GM19328 (cell line): ENCODE data around the gene INSL6.
"Not testable (repeated sequence)": the region's sequence is repeated elsewhere in the genome, so short reads cannot be mapped to it uniquely, and the experiment has no call there.

Experiments
- ATAC-seq: cut with Tn5 transposase; IDR thresholded peaks from one replicate; pipeline ENCODE4 v1.9.1; 2021; ENCODE audit warnings: mild to moderate bottlenecking, moderate library complexity; ENCODE audit not compliant: unreplicated experiment

INSL6 gene

GRCh38 chr9:5185220-5185840 is at the start of gene INSL6:
Gene INSL6, minus strand, starts transcription at chr9:5185639. Its CDS starts 37 bp downstream, at chr9:5185602.
- no peak for ATAC-seq

DNA sequence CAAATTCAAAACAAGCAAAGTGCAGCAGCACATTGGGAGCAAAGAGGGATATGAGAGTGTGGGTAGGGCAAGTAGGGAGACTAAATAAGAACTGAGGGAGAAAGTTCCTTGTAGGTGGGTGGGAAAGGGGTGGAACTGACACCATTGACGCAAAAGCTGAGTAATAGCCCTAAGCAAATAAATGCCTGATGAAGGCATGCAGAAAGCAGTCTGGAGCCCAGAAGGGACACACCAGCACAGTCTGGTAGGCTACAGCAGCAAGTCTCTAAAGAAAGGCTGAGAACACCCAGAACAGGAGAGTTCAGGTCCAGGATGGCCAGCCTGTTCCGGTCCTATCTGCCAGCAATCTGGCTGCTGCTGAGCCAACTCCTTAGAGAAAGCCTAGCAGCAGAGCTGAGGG is 45.8 kb upstream of the INSL6 start, which contains the start of gene INSL4:
Gene INSL4, plus strand, starts transcription at position 208 of the 400 bp plus-strand sequence. Its CDS starts 105 bp downstream, at position 313.
- no peak for ATAC-seq

DNA sequence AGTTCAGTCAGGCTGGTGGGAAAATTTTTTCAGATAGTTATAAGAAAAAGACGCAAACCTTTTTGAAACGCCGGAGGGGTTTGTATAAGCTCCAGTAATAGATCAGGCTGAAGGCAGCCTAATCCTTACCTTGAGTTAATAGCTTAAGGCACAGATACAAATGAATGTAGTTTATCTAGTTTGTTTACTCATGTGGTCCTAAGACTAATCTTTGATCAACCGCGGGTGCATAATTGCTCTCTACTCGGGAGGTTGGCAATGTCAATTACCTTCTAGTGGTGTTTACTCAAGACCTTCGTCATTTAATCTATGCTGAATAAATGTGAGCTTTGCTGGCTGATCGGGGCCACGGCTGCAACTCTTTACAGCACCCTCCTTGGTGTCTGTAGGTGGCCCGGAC is 45.1 kb upstream of the INSL6 start:
- ATAC-seq: no peak

GRCh38 chr9:5205071-5205470 is 19.6 kb upstream of the INSL6 start:
- no peak for ATAC-seq

GRCh38 chr9:5195463-5195862 is 10.0 kb upstream of the INSL6 start:
- ATAC-seq: no peak

- ATAC-seq: no peak
Measured at GRCh38 chr9:5193345-5193744, 7.9 kb upstream of the INSL6 start.

DNA sequence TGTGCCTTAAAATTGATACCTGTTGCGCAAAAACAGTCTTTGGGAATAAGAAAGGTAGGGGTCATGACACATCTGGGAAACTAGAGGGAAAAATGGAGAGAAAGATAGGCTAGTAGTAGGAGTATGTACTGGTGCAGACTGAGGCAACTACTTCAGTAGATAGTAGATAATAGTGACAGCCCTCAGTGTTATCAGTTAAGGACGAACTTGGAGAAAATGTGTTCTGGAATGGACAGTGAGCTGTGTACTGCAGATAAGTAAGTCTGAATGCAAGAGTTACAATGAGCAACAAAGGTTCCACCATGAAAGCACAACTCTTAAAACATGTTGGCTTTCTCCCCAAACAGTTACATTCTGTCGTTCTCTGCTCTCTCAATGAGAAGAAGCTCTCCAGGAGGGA is 6.5 kb upstream of the INSL6 start:
- no peak for ATAC-seq

DNA sequence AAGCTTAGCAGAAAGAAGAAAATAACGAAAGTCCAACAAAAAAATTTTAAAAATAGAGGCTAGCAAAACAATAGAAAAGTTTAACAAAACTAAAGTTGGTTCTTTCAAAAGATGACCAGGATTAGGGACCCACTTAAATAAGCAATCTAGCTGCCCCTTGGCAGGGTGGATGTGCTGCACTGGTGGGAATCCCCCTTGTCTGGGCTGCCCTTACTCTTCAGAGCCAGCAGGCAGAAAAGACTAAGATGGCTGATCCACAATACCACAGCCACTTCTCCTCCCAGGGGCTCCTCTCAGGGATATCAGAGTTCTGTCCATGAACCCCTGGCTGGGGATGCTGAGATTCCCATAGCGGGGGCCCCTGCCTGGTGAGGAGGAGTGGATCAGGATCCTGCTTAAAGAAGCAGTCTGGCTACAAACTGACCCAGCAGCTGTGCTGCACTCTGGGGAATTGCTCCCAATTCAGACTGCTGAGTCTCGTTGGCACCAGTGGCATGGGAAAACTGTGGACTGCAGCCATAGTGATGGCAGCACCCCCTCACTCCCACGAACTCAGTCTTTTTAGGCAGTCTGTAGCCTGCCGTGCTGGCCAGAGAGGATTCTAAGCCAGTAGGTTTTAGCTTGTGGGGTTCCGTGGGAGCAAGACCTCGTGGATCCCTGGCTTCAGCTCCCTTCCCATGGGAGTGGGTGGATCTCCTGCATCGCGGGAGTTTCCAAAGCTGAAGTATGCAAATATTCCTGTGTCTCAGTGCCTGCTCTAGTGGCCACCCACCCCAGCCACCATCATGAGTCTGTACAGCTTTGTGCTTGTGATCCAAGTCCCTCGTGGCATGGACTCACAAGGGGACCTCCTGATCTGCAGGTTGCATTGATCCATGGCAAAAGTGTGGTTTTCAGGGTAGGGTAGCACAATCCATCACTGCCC is 2.9 kb upstream of the INSL6 start:
- no peak for ATAC-seq

DNA sequence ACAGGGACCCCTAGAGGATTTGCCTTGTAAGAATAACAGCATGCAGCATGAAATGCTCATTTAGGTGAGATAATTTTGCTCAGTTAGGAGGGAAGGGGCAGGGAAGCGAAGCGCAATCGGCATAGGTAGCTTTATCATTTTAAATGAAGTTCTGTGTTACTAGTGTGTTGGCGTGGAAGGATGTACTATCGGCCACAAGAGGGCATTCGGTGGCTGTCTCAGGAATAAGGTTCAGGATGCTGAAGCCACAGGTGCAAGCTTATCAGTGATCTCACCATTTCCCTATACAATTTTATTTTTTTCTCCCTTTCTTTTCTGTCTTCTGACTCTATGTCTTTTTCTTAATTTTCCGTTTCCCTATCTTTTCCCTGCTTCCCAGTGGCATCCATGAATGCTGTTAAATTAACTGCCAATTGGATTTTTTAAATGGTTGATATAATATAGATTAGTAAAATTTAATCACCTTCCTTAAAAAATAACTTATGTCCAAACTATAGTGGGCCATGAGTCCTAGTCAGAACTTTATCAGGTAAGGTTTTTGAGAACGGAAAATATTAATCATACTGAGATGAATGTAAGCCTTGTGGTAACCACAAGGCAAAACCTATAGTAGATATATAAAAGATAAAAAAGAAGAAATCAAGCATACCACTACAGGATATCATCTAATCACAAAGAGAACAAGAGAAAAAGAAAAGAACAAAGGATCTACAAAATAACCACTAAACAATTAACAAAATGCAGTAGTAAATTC is 1.2 kb upstream of the INSL6 start:
- ATAC-seq: no peak

GRCh38 chr9:5184776-5185175 is 663 bp downstream of the INSL6 start:
- no peak for ATAC-seq

DNA sequence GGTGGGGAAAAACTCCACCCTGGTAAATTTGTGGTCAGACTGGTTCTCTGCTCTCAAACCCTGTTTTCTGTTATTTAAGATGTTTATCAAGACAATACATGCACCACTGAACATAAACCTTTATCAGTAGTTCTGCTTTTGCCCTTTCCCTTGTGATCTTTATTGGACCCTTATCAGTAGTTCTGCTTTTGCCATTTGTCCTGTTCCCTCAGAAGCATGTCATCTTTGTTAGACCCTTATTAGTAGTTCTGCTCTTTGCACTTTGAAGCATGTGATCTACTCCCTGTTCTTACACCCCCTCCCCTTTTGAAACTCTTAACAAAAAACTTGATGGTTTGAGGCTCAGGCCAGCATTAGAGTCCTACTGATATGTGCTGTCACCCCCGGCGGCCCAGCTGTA is 4.8 kb downstream of the INSL6 start:
- not testable (repeated sequence) for ATAC-seq

- no peak for ATAC-seq
Measured at GRCh38 chr9:5178126-5178805, 7.2 kb downstream of the INSL6 start.

- ATAC-seq: no peak
Measured at GRCh38 chr9:5146241-5146640, 39.2 kb downstream of the INSL6 start.

- ATAC-seq: no peak
Measured at GRCh38 chr9:5144217-5144616, 41.2 kb downstream of the INSL6 start.

DNA sequence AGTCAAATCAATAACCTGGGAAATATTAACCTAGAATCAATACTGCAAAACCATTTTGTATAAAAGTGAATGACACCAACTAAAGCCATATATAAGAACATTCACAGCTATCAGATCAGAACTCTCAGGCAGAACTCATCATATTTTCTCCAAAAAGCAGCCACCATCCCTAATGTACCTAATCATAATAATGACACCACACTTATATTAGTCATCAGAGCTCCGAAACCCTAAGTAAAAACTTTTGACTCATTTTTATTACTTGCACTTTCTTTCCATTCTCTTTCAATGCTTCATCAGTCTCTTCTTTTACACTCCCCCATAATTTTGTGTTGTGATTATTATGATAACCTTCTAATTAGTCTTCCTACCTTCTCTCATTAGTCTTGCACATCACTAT is 45.3 kb downstream of the INSL6 start:
- no peak for ATAC-seq

DNA sequence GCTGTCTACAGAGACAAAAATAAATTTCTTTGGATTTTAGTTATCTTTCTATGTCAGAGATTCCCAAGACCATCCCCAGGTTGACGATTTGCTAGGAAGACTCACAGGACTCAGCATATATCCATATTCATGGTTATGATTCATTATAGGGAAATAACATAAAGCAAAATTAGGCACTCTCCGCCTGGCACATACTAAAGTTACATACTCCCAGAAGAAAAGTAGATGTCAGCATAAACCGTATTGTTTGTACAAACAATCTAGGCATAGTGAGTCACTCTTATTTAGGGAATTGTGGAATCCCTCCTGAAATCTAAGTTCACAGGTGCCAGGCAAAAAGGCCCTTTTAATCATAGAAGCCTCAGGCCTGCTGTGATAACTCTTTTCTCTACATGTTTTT is 62.9 kb downstream of the INSL6 start:
- no peak for ATAC-seq

DNA sequence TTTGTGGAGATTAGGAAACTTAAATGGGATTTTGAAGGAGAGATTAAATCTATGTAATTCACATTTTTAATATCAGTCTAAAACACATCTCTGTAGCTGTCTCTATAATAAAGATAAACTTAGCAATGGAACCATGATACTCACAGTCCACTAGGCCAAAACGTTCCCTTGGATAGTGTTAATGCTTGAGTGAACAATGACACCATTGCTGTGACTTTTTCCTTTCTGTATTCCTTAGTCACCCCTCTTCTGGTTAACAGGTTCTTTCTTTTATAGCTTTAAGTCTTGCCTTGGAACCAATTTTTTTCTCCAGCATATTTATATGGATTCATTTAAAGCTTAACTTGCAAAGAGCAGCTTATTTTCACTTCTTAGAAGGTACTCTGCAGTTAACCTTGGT is 63.3 kb downstream of the INSL6 start:
- no peak for ATAC-seq

DNA sequence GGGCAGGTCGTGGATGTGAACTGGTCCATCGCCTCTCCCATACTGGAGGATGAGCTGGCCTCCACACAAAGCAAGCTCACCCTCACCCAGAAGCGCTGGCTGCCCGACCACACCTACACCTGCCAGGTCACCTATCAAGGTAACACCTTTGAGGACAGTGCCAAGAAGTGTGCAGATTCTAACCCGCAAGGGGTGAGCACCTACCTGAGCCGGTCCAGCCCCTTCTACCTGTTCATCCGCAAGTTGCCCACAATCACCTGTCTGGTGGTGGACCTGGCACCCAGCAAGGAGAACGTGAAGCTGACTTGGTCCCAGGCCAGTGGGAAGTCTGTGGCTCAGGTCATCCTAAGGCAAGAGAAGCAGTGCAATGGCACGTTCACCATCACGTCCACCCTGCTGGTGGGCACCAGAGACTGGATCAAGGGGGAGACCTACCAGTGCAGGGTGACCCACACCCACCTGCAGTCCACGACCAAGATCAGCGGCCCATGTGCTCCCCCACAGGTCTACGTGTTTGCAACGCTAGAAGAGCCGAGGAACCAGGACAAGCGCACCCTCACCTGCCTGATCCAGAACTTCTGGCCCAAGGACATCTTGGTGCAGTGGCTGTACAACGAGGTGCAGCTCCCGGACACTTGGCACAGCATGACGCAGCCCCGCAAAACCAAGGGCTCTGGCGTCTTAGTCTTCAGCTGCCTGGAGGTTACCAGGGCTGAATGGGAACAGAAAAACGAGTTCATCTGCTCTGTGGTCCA is 71.3 kb downstream of the INSL6 start:
- ATAC-seq: no peak
